K562 (cell line): ENCODE data around the gene LMBR1. TPM values are rescaled to one million over a fixed set of nuclear protein-coding genes. Genes with fewer than 3 reads are reported as not detected.

Experiments used
- ATF7 ChIP-seq: fragments of 450-650 bp; IDR thresholded peaks from 2 replicates; pipeline ENCODE4 v1.7.1; 2014; ENCODE audit warnings: mild to moderate bottlenecking, moderate library complexity
- BDP1 ChIP-seq: IDR thresholded peaks from 3 replicates; pipeline ENCODE4 v1.6.1; 2011; ENCODE audit not compliant: insufficient read length, insufficient read depth
- CBX1 ChIP-seq: sonication (generic); IDR thresholded peaks from 2 replicates; pipeline ENCODE4 v1.6.1; 2016; ENCODE audit warnings: antibody characterized with exemption, low read depth, mild to moderate bottlenecking
- DMBX1 ChIP-seq: fragments of 250-450 bp; sonication (Bioruptor Pico); IDR thresholded peaks from 2 replicates; pipeline ENCODE4 v1.8.0; 2022; ENCODE audit warnings: inconsistent platforms, mild to moderate bottlenecking, moderate library complexity, borderline replicate concordance
- EZH2 ChIP-seq: IDR thresholded peaks from 2 replicates; pipeline ENCODE4 v1.6.1; 2012; ENCODE audit warnings: low read depth, mild to moderate bottlenecking, inconsistent platforms, low read length, borderline replicate concordance
- FOXJ2 ChIP-seq: fragments of 200-800 bp; sonication (Bioruptor generic); IDR thresholded peaks from 2 replicates; pipeline ENCODE4 v1.6.1; 2016; ENCODE audit warnings: missing genetic modification characterization, missing compliant biosample characterization
- JUNB ChIP-seq: fragments of 450-650 bp; formaldehyde crosslinking; conservative IDR thresholded peaks from 2 replicates; pipeline ENCODE4 v1.4.0; 2020; ENCODE audit warnings: mild to moderate bottlenecking
- NCOA4 ChIP-seq: fragments of 450-650 bp; IDR thresholded peaks from 2 replicates; pipeline ENCODE4 v1.6.1; 2018; ENCODE audit warnings: mild to moderate bottlenecking; ENCODE audit not compliant: partially characterized antibody
- NFE2L1 ChIP-seq: fragments of 450-650 bp; IDR thresholded peaks from 2 replicates; pipeline ENCODE4 v1.6.1; 2016; ENCODE audit warnings: missing genetic modification characterization, low read depth, mild to moderate bottlenecking, missing compliant biosample characterization, moderate library complexity, borderline replicate concordance
- OTX1 ChIP-seq: fragments of 450-650 bp; formaldehyde crosslinking; IDR thresholded peaks from 2 replicates; pipeline ENCODE4 v1.4.0; 2022; ENCODE audit warnings: mild to moderate bottlenecking
- RAD21 ChIP-seq, 2 experiments: fragments of 250-450 bp in 1 of 2; fragments of 450-650 bp in 1 of 2; sonication (Bioruptor Pico) in 1 of 2; formaldehyde crosslinking in 1 of 2; IDR thresholded peaks in 1 of 2; conservative IDR thresholded peaks in 1 of 2; 2 replicates each; pipeline versions ENCODE4 v1.4.0 to v1.8.0; 2020 to 2022; ENCODE audit warnings: mild to moderate bottlenecking in 2 of 2, moderate library complexity in 1 of 2
- SNRNP70 ChIP-seq: fragments of 200-400 bp; formaldehyde crosslinking; optimal IDR thresholded peaks from 2 replicates; pipeline ENCODE3; 2017; ENCODE audit warnings: low read depth, low read length
- SRSF1 ChIP-seq: fragments of 200-400 bp; formaldehyde crosslinking; IDR thresholded peaks from 2 replicates; pipeline ENCODE4 v1.6.1; 2017; ENCODE audit warnings: mild to moderate bottlenecking, low read depth, low read length, moderate library complexity
- U2AF1 ChIP-seq: fragments of 200-400 bp; formaldehyde crosslinking; optimal IDR thresholded peaks from 2 replicates; pipeline ENCODE3; 2017; ENCODE audit warnings: mild to moderate bottlenecking, low read depth, low read length, moderate library complexity
- ZKSCAN1 ChIP-seq: fragments of 150-350 bp; IDR thresholded peaks from 2 replicates; pipeline ENCODE4 v1.6.1; 2016; ENCODE audit warnings: low read depth, low read length
- ZNF134 ChIP-seq: fragments of 250-450 bp; sonication (Bioruptor Pico); conservative IDR thresholded peaks from 2 replicates; pipeline ENCODE4 v1.4.0; 2020
- ZNF232 ChIP-seq: sonication (generic); formaldehyde crosslinking; IDR thresholded peaks from 2 replicates; pipeline ENCODE4 v1.8.0; 2022; ENCODE audit warnings: mild to moderate bottlenecking, missing genetic modification reagents
- ZNF311 ChIP-seq: fragments of 250-450 bp; sonication (Bioruptor Pico); IDR thresholded peaks from 2 replicates; pipeline ENCODE4 v1.4.0; 2020; ENCODE audit warnings: mild to moderate bottlenecking, moderate library complexity
- polyA plus RNA-seq, 8 experiments: library from polyadenylated mRNA; depleted of rRNA in 4 of 8; stranded (reverse) in 5 of 8; unstranded in 3 of 8; fragments of >200 nt; fragmentation: Nextera tagmentation in 2 of 8; fragmentation: Illumina TruSeq in 1 of 8; extraction: Ambion mirVana in 2 of 8; extraction: Trizol in 1 of 8; gene quantifications; 2 replicates each; pipeline versions ENCODE4 v1.2.1 to v1.2.3, GENCODE V29; 2011 to 2014; ENCODE audit warnings: inconsistent platforms in 1 of 8, missing spikeins in 1 of 8
- total RNA-seq, 7 experiments: library from RNA; depleted of rRNA in 6 of 7; stranded (reverse); fragments of >200 nt in 6 of 7; fragmentation: Illumina TruSeq in 2 of 7; extraction: Trizol in 2 of 7; gene quantifications; 2 replicates each; pipeline versions ENCODE4 v1.2.1 to v1.2.3, GENCODE V29; 2011 to 2021; ENCODE audit warnings: low replicate concordance in 1 of 7
- TF ChIP-seq, protein P1 (sequence below): fragments of 450-650 bp; formaldehyde crosslinking; IDR thresholded peaks from 2 replicates; pipeline ENCODE4 v1.4.0; 2020; ENCODE audit warnings: mild to moderate bottlenecking, mixed read lengths
- TF ChIP-seq, protein P2 (sequence below): fragments of 450-650 bp; IDR thresholded peaks from 2 replicates; pipeline ENCODE4 v1.6.1; 2016; ENCODE audit warnings: borderline replicate concordance
- TF ChIP-seq, protein P3 (sequence below): fragments of 250-450 bp; sonication (Bioruptor Pico); IDR thresholded peaks from 2 replicates; pipeline ENCODE4 v1.8.0; 2021; ENCODE audit warnings: moderate library complexity, mild to moderate bottlenecking, inconsistent platforms
- TF ChIP-seq, protein P4 (sequence below): fragments of 250-450 bp; sonication (Bioruptor Pico); IDR thresholded peaks from 2 replicates; pipeline ENCODE4 v1.5.1; 2021; ENCODE audit warnings: mild to moderate bottlenecking
- TF ChIP-seq, protein P5 (sequence below): fragments of 250-450 bp; sonication (Bioruptor Pico); IDR thresholded peaks from 2 replicates; pipeline ENCODE4 v1.8.0; 2021; ENCODE audit warnings: borderline replicate concordance, mild to moderate bottlenecking, moderate library complexity; ENCODE audit not compliant: poor library complexity, severe bottlenecking

Gene LMBR1
- total and polyA plus RNA-seq, 9 of the 15 experiments (the other 6 are each of a cell fraction or from before 2014, with no cell fraction given), result 7.7 to 90.0 (median 59.9) TPM

DNA sequence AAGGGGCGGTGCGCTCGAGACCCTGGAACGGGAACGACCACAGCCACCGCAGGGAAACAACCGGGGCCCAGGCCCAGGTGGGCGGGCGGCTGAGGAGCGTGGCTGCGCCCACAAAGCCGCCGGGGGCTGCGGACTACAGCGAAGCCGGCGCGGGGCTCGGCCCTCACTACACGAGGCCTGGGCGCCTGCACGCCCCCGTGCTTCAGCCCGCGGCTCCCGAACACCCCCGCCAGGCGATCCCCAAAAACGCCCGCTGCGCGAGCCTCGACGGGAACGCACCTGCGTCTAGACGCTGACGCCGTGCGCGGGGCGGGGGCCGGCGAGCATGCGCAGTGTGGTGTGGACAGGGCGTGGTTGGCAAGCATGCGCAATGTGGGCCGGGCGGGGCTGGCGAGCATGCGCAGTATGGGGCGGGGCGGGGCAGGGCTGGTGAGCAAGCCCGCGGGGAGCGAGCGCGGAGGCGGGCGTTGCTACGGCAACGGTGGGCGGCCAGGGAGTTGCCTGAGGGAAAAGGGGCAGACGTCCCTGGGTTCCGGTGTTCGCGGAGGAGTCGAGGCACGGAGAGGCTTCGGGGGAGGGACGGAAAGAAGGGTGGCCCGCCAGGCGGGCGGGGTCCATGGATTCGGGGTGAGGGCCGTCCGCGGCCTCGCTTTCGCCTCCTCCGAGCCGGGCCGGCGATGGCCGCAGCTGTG, 252.6 kb downstream of the LMBR1 start, which contains the start of gene RNF32 (continued):
- TF ChIP-seq ZNF134 (CRISPR knock-in tag) (0 out of 2 replicates have a peak, but pooled peaks have one; percentile 40), SNRNP70 (no peak), JUNB (CRISPR knock-in tag) (no peak), CBX1 (peak; percentile 85; the same call in 1 of the 2 replicates), ZNF311 (CRISPR knock-in tag) (no peak), DMBX1 (CRISPR knock-in tag) (peak; percentile 47; the same call in 1 of the 2 replicates), RAD21 (CRISPR knock-in tag; conservative IDR thresholded peaks at IDR 0.05 in 1 of 2, IDR thresholded peaks at IDR 0.05 in 1 of 2) (0 out of 4 replicates have a peak, but pooled peaks of 1 of the 2 experiments have one; percentile 3), ATF7 (no peak; the same call in 1 of the 2 replicates), SRSF1 (no peak), OTX1 (CRISPR knock-in tag) (peak; percentile 93), FOXJ2 (0 out of 2 replicates have a peak, but pooled peaks have one; percentile 54), U2AF1 (peak; percentile 93), ZNF232 (CRISPR knock-in tag) (peak; percentile 92), EZH2 (no peak), BDP1 (no peak), NCOA4 (no peak), NFE2L1 (tag) (no peak), ZKSCAN1 (peak; percentile 64)
- TF ChIP-seq, protein P1, sequence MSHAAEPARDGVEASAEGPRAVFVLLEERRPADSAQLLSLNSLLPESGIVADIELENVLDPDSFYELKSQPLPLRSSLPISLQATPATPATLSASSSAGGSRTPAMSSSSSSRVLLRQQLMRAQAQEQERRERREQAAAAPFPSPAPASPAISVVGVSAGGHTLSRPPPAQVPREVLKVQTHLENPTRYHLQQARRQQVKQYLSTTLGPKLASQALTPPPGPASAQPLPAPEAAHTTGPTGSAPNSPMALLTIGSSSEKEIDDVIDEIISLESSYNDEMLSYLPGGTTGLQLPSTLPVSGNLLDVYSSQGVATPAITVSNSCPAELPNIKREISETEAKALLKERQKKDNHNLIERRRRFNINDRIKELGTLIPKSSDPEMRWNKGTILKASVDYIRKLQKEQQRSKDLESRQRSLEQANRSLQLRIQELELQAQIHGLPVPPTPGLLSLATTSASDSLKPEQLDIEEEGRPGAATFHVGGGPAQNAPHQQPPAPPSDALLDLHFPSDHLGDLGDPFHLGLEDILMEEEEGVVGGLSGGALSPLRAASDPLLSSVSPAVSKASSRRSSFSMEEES, result no peak
- TF ChIP-seq, protein P2, sequence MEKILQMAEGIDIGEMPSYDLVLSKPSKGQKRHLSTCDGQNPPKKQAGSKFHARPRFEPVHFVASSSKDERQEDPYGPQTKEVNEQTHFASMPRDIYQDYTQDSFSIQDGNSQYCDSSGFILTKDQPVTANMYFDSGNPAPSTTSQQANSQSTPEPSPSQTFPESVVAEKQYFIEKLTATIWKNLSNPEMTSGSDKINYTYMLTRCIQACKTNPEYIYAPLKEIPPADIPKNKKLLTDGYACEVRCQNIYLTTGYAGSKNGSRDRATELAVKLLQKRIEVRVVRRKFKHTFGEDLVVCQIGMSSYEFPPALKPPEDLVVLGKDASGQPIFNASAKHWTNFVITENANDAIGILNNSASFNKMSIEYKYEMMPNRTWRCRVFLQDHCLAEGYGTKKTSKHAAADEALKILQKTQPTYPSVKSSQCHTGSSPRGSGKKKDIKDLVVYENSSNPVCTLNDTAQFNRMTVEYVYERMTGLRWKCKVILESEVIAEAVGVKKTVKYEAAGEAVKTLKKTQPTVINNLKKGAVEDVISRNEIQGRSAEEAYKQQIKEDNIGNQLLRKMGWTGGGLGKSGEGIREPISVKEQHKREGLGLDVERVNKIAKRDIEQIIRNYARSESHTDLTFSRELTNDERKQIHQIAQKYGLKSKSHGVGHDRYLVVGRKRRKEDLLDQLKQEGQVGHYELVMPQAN, result peak; percentile 72; the same call in 1 of the 2 replicates
- TF ChIP-seq, protein P3, sequence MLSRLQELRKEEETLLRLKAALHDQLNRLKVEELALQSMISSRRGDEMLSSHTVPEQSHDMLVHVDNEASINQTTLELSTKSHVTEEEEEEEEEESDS, result no peak
- TF ChIP-seq, protein P4, sequence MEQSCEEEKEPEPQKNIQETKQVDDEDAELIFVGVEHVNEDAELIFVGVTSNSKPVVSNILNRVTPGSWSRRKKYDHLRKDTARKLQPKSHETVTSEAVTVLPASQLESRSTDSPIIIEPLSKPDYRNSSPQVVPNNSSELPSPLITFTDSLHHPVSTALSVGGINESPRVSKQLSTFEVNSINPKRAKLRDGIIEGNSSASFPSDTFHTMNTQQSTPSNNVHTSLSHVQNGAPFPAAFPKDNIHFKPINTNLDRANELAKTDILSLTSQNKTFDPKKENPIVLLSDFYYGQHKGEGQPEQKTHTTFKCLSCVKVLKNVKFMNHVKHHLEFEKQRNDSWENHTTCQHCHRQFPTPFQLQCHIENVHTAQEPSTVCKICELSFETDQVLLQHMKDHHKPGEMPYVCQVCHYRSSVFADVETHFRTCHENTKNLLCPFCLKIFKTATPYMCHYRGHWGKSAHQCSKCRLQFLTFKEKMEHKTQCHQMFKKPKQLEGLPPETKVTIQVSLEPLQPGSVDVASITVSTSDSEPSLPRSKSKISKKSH (CRISPR knock-in tag), result no peak
- TF ChIP-seq, protein P5, sequence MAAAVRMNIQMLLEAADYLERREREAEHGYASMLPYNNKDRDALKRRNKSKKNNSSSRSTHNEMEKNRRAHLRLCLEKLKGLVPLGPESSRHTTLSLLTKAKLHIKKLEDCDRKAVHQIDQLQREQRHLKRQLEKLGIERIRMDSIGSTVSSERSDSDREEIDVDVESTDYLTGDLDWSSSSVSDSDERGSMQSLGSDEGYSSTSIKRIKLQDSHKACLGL (CRISPR knock-in tag), result peak; percentile 41
